Measurements from ENCODE around the gene ZNF775.

DNA sequence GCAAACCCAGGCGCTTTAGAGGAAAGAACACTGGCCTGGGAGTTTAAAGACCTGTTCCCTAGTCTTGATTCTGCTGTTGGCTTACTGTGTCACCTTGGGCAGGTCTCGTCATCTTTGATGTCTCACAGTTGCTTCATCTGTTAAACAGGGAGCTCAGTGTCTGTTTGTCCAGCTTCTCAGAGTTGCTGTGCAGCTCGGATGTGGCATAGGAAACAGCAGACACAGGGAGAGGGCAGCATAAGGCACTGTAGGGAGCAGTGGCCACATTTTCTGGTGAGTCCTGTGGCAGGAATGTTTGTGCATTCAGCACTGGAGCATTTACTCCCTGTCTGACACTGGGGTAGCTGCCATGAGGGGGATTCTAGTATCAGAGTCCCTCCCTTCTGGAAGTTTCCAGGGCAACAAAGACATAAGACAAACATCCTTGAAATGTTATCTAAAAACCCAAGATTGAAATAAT lies 8.5 kb upstream of the ZNF775 start:
- TF ChIP-seq TARDBP (IDR thresholded peaks at IDR 0.05): no peak
- no peak for TF ChIP-seq FOXA1 (IDR thresholded peaks at IDR 0.05)
- TF ChIP-seq HDGF (IDR thresholded peaks at IDR 0.05; ENCODE audit: borderline replicate concordance): no peak
- no peak for TF ChIP-seq FOXM1 (IDR thresholded peaks at IDR 0.05; ENCODE audit: borderline replicate concordance)
- TF ChIP-seq ZNF384 (IDR thresholded peaks at IDR 0.05): no peak
- no peak for TF ChIP-seq BHLHE40 (IDR thresholded peaks at IDR 0.05; ENCODE audit: borderline replicate concordance)
